H1 (cell line): ENCODE data around the gene PTGIS. TPM values are rescaled to one million over a fixed set of nuclear protein-coding genes. Genes with fewer than 3 reads are reported as not detected.
A peak's percentile ranks its signal among the peaks of the same experiment; 100 is the strongest.

ENCODE experiments used
- CTCF ChIA-PET: fragments of 300-600 bp; sonication (Branson Sonifier 250); formaldehyde crosslinking; loops from one replicate; lab custom pipeline; 2021; ENCODE audit not compliant: partially characterized antibody; lab: Charles Lee
- POLR2A ChIA-PET: fragments of 300-600 bp; sonication (Branson Sonifier 250); formaldehyde crosslinking; loops from one replicate; lab custom pipeline; 2021; ENCODE audit warnings: inconsistent platforms; ENCODE audit not compliant: partially characterized antibody; lab: Charles Lee
- DNase-seq, 2 experiments: peaks; one replicate each; pipeline versions ENCODE4 v3.0.0 to v3.0.0-alpha.2; 2010 to 2022; ENCODE audit warnings: low spot score in 2 of 2, low read depth in 1 of 2, mixed read lengths in 1 of 2
- FAIRE-seq: peaks from 2 replicates; lab custom pipeline; 2011; peaks lifted over from hg19 to GRCh38; lab: Jason Lieb, UNC
- H2AFZ ChIP-seq: 2 replicates; pipeline ENCODE4 v1.8.1; 2012; ENCODE audit warnings: low read length, inconsistent platforms
- H2AK5ac ChIP-seq: 2 replicates; pipeline ENCODE4 v1.6.1; 2013; ENCODE audit warnings: low read depth, low read length
- H2BK120ac ChIP-seq: replicated peaks from 2 replicates; pipeline ENCODE3; 2013; ENCODE audit warnings: low read depth, low read length, inconsistent platforms
- H2BK12ac ChIP-seq: 2 replicates; pipeline ENCODE4 v1.6.1; 2013; ENCODE audit warnings: low read depth, low read length
- H2BK15ac ChIP-seq: 2 replicates; pipeline ENCODE4 v1.6.1; 2013; ENCODE audit warnings: low read length
- H2BK20ac ChIP-seq: 2 replicates; pipeline ENCODE4 v1.6.1; 2013; ENCODE audit warnings: low read length
- H2BK5ac ChIP-seq: 2 replicates; pipeline ENCODE4 v1.6.1; 2013; ENCODE audit warnings: low read depth, low read length
- H3K14ac ChIP-seq: 2 replicates; pipeline ENCODE4 v1.6.1; 2013; ENCODE audit warnings: inconsistent platforms; ENCODE audit not compliant: insufficient read length
- H3K18ac ChIP-seq: 2 replicates; pipeline ENCODE4 v1.6.1; 2013; ENCODE audit warnings: low read length; ENCODE audit errors: extremely low read depth
- H3K23ac ChIP-seq: 2 replicates; pipeline ENCODE4 v1.6.1; 2013; ENCODE audit warnings: inconsistent platforms; ENCODE audit not compliant: insufficient read length
- H3K23me2 ChIP-seq: 2 replicates; pipeline ENCODE4 v1.6.1; 2013; ENCODE audit warnings: low read depth, low read length
- H3K27ac ChIP-seq: 2 replicates; pipeline ENCODE4 v1.6.1; 2011; ENCODE audit warnings: low read depth, low read length, inconsistent platforms
- H3K27me3 ChIP-seq, 4 experiments: replicated peaks in 1 of 4; 1 replicate in 1 of 4; 2 replicates in 3 of 4; pipeline versions ENCODE4 v1.6.1 to v1.8.1; 2011 to 2013; ENCODE audit warnings: low read length in 3 of 4, mild to moderate bottlenecking in 3 of 4, inconsistent platforms in 2 of 4, mixed read lengths in 2 of 4, moderate library complexity in 1 of 4; ENCODE audit not compliant: control insufficient read depth in 3 of 4, insufficient read depth in 3 of 4; ENCODE audit errors: extremely low read depth in 1 of 4
- H3K36me3 ChIP-seq, 4 experiments: 2 replicates each; pipeline versions ENCODE4 v1.6.1 to v1.8.1; 2011 to 2013; ENCODE audit warnings: mild to moderate bottlenecking in 4 of 4, low read length in 3 of 4, moderate library complexity in 2 of 4, control low read depth in 1 of 4, inconsistent platforms in 1 of 4; ENCODE audit not compliant: insufficient read depth in 4 of 4, control insufficient read depth in 2 of 4
- H3K4ac ChIP-seq: replicated peaks from 2 replicates; pipeline ENCODE3; 2013; ENCODE audit warnings: low read length, low read depth, mixed read lengths, inconsistent platforms; ENCODE audit not compliant: insufficient read length
- H3K4me1 ChIP-seq, 4 experiments: replicated peaks in 1 of 4; 1 replicate in 1 of 4; 2 replicates in 3 of 4; pipeline versions ENCODE4 v1.6.1 to v1.8.1; 2011 to 2013; ENCODE audit warnings: low read length in 3 of 4, inconsistent platforms in 2 of 4, mixed read lengths in 1 of 4; ENCODE audit not compliant: insufficient read depth in 4 of 4, control insufficient read depth in 3 of 4
- H3K4me2 ChIP-seq, 2 experiments: 2 replicates each; pipeline versions ENCODE4 v1.6.1 to v1.8.1; 2011 to 2013; ENCODE audit warnings: low read depth in 2 of 2, low read length in 2 of 2, control low read depth in 1 of 2, inconsistent platforms in 1 of 2, mild to moderate bottlenecking in 1 of 2; ENCODE audit not compliant: insufficient read depth in 1 of 2
- H3K4me3 ChIP-seq, 4 experiments: fragments of 200-600, 300-600 bp in 1 of 4; sonication (generic), shearing (Covaris generic), sonication (Bioruptor Twin) in 1 of 4; 2 replicates each; pipeline versions ENCODE4 v1.5.1 to v1.8.1; 2011 to 2016; ENCODE audit warnings: low read length in 4 of 4, low read depth in 3 of 4, control low read depth in 2 of 4, inconsistent platforms in 2 of 4, mild to moderate bottlenecking in 2 of 4, mixed read lengths in 1 of 4, moderate library complexity in 1 of 4; ENCODE audit not compliant: insufficient read depth in 2 of 4; ENCODE audit errors: extremely low read depth in 1 of 4
- H3K56ac ChIP-seq: replicated peaks from 2 replicates; pipeline ENCODE3; 2013; ENCODE audit warnings: low read depth, mild to moderate bottlenecking, mixed read lengths, low read length, inconsistent platforms; ENCODE audit not compliant: insufficient read length
- H3K79me1 ChIP-seq: 2 replicates; pipeline ENCODE4 v1.6.1; 2013; ENCODE audit warnings: low read depth, low read length, control low read depth
- H3K79me2 ChIP-seq, 2 experiments: 2 replicates each; pipeline versions ENCODE4 v1.6.1 to v1.8.1; 2012 to 2013; ENCODE audit warnings: low read length in 2 of 2, mild to moderate bottlenecking in 2 of 2, inconsistent platforms in 1 of 2; ENCODE audit not compliant: insufficient read depth in 2 of 2, control insufficient read depth in 1 of 2
- H3K9ac ChIP-seq, 4 experiments: replicated peaks in 1 of 4; 1 replicate in 1 of 4; 2 replicates in 3 of 4; pipeline versions ENCODE4 v1.6.1 to v1.8.1; 2011 to 2013; ENCODE audit warnings: low read depth in 3 of 4, low read length in 3 of 4, control low read depth in 2 of 4, mild to moderate bottlenecking in 2 of 4, moderate library complexity in 2 of 4, inconsistent platforms in 1 of 4; ENCODE audit errors: extremely low read depth in 1 of 4
- H3K9me3 ChIP-seq, 2 experiments: 2 replicates each; pipeline versions ENCODE4 v1.6.1 to v1.8.1; 2012 to 2013; ENCODE audit warnings: mild to moderate bottlenecking in 2 of 2, moderate library complexity in 2 of 2, control low read depth in 1 of 2, inconsistent platforms in 1 of 2, low read depth in 1 of 2, low read length in 1 of 2, mixed read lengths in 1 of 2; ENCODE audit not compliant: insufficient read depth in 2 of 2
- H4K20me1 ChIP-seq, 2 experiments: replicated peaks in 1 of 2; 2 replicates each; pipeline versions ENCODE3 to v1.8.1; 2011 to 2013; ENCODE audit warnings: inconsistent platforms in 2 of 2, low read length in 2 of 2, mild to moderate bottlenecking in 1 of 2; ENCODE audit not compliant: insufficient read depth in 2 of 2, control insufficient read depth in 1 of 2
- H4K5ac ChIP-seq: 2 replicates; pipeline ENCODE4 v1.6.1; 2013; ENCODE audit warnings: low read length, low read depth, mixed read lengths, inconsistent platforms; ENCODE audit not compliant: insufficient read length
- H4K8ac ChIP-seq: 2 replicates; pipeline ENCODE4 v1.8.0; 2013; ENCODE audit warnings: mild to moderate bottlenecking, moderate library complexity, low read length, inconsistent platforms; ENCODE audit not compliant: insufficient read depth; ENCODE audit errors: extremely low read depth
- H4K91ac ChIP-seq: replicated peaks from 2 replicates; pipeline ENCODE3; 2013; ENCODE audit warnings: low read length, mixed read lengths, inconsistent platforms; ENCODE audit not compliant: insufficient read length
- CTCF ChIP-seq, 3 experiments: IDR thresholded peaks; 1 replicate in 2 of 3; 2 replicates in 1 of 3; pipeline versions ENCODE4 v1.5.1 to v1.6.1; 2011; ENCODE audit warnings: low read length in 3 of 3, mild to moderate bottlenecking in 3 of 3, inconsistent platforms in 2 of 3, low read depth in 1 of 3, moderate library complexity in 1 of 3; ENCODE audit not compliant: insufficient read depth in 1 of 3; ENCODE audit errors: control extremely low read depth in 1 of 3
- HDAC2 ChIP-seq, 2 experiments: fragments of 300-600 bp in 1 of 2; sonication (generic) in 1 of 2; IDR thresholded peaks; 2 replicates each; pipeline ENCODE4 v1.6.1; 2011 to 2012; ENCODE audit warnings: low read depth in 2 of 2, low read length in 2 of 2, mild to moderate bottlenecking in 2 of 2, moderate library complexity in 2 of 2, borderline replicate concordance in 1 of 2, inconsistent platforms in 1 of 2
- KDM1A ChIP-seq: fragments of 200-600, 300-600 bp; sonication (generic); IDR thresholded peaks from 2 replicates; pipeline ENCODE4 v1.7.1; 2016; ENCODE audit warnings: mild to moderate bottlenecking, low read length, borderline replicate concordance
- MAX ChIP-seq: IDR thresholded peaks from 2 replicates; pipeline ENCODE4 v1.6.1; 2012; ENCODE audit warnings: inconsistent platforms
- RAD21 ChIP-seq, 2 experiments: IDR thresholded peaks in 1 of 2; conservative IDR thresholded peaks in 1 of 2; 2 replicates each; pipeline ENCODE4 v1.6.1; 2011; ENCODE audit warnings: low read depth in 2 of 2, low read length in 2 of 2, improper control_type of control experiment in 1 of 2, inconsistent platforms in 1 of 2, mild to moderate bottlenecking in 1 of 2, moderate library complexity in 1 of 2
- RXRA ChIP-seq: IDR thresholded peaks from 2 replicates; pipeline ENCODE4 v1.6.1; 2011; ENCODE audit warnings: low read depth, mild to moderate bottlenecking, low read length, moderate library complexity; ENCODE audit not compliant: insufficient read depth
- SP1 ChIP-seq: IDR thresholded peaks from 2 replicates; pipeline ENCODE4 v1.6.1; 2011; ENCODE audit warnings: low read depth, low read length
- WGBS, 2 experiments: shearing (Covaris generic) in 1 of 2; methylation state at CpG; one replicate each; pipeline versions ENCODE4 v1.1.6 to v1.1.7; 2013 to 2015; ENCODE audit warnings: low lambda C conversion rate in 2 of 2, mixed read lengths in 2 of 2, inconsistent platforms in 1 of 2, low coverage in 1 of 2, missing lambda C conversion rate in 1 of 2; ENCODE audit not compliant: insufficient replicate concordance in 2 of 2, insufficient coverage in 1 of 2, insufficient read length in 1 of 2; ENCODE audit errors: extremely low coverage in 1 of 2, missing lambda C conversion rate in 1 of 2; 5-methylcytosine and 5-hydroxymethylcytosine counted together
- polyA plus RNA-seq, 7 experiments: library from polyadenylated mRNA; depleted of rRNA in 3 of 7; stranded (reverse) in 5 of 7; unstranded in 2 of 7; fragments of >200 nt in 5 of 7; fragments of 200-250 nt in 2 of 7; gene quantifications; 1 replicate in 5 of 7; 2 replicates in 1 of 7; 4 replicates in 1 of 7; pipeline versions ENCODE4 v1.2.1 to v1.2.3, GENCODE V29; 2011 to 2013; ENCODE audit warnings: missing spikeins in 2 of 7, mixed read lengths in 2 of 7
- total RNA-seq: library from RNA; stranded (reverse); fragmentation: NEBNext Ultra II Directional; extraction: Animal tissue kit (Norgen Biotek cat#: 25700); gene quantifications from 2 replicates; pipeline ENCODE4 v1.2.1, GENCODE V29; 2021

Gene PTGIS
- total and polyA plus RNA-seq, 2 of the 8 experiments (the other 6 are each of a cell fraction or from before 2014, with no cell fraction given): 29.9 to 35.5 TPM

GRCh38 chr20:49541733-49542513 lies 26.0 kb downstream of the PTGIS start:
- ChIA-PET CTCF (interaction anchor here (0.6 to 15.7 kb wide), 61 partner anchors 10 to 809 kb away, joined by 3 to 665 read pairs (median 4); partner anchors contain the start of genes B4GALT5 and SPATA2), POLR2A (interaction anchor here (1.4 to 2.0 kb wide), 6 partner anchors 14 to 259 kb away, joined by 3 to 5 read pairs (median 3); no protein-coding TSS in a partner anchor)
- Histone ChIP-seq H2BK12ac (no peak overlapping the region), H3K79me1 (no peaks in the 10 kb centered on the region; the same call in 1 of the 2 replicates), H4K20me1 (peaks cover 0 to 3% of the 10 kb centered on the region in 2 experiments), H2AK5ac (no peak overlapping the region), H3K4me1 (no peaks in the 10 kb centered on the region), H3K4me3 (no peak overlapping the region), H3K27me3 (no peaks in the 10 kb centered on the region), H2AFZ (no peak overlapping the region), H3K14ac (no peak overlapping the region), H3K4ac (no peak overlapping the region), H3K9ac (no peak overlapping the region), H2BK120ac (no peak overlapping the region), H3K27ac (no peak overlapping the region), H3K56ac (no peak overlapping the region), H3K23me2 (no peaks in the 10 kb centered on the region), H3K9me3 (peaks cover 0 to 6% of the 10 kb centered on the region in 2 experiments; a peak in 1 of 4 replicates), H2BK15ac (no peak overlapping the region), H3K36me3 (peaks cover 6 to 44% (median 20%) of the 10 kb centered on the region in 4 experiments; a peak in 5 of 8 replicates), H3K23ac (no peak overlapping the region), H2BK5ac (no peak overlapping the region), H3K4me2 (no peak overlapping the region), H3K79me2 (no peaks in the 10 kb centered on the region), H4K91ac (no peak overlapping the region), H3K18ac (no peak overlapping the region), H2BK20ac (no peak overlapping the region), H4K8ac (no peak overlapping the region), H4K5ac (no peak overlapping the region)
- WGBS, 2 experiments: 60% methylated on average over 18 of the region's 18 CpGs; no CpG with 5 or more reads in 1 of the 2 experiments
- no peak for FAIRE-seq
- DNase-seq: peak in 1 of 2 experiments; percentile 86
- TF ChIP-seq KDM1A (peak; percentile 91; the same call in 1 of the 2 replicates), SP1 (no peak), RXRA (no peak), CTCF (IDR thresholded peaks at IDR 0.05; ENCODE audit: control extremely low read depth in 1 of 3, insufficient read depth in 1 of 3, low read depth in 1 of 3, low read length in 3 of 3) (peak; percentile 60 to 99 (median 90)), HDAC2 (IDR thresholded peaks at IDR 0.05; ENCODE audit: borderline replicate concordance in 1 of 2, low read depth in 2 of 2, low read length in 2 of 2) (peak in 1 of 2 experiments; percentile 91; a peak in 2 of 4 replicates), RAD21 (IDR thresholded peaks at IDR 0.05 in 1 of 2, conservative IDR thresholded peaks at IDR 0.05 in 1 of 2; ENCODE audit: low read depth in 2 of 2, low read length in 2 of 2) (peak; percentile 93 to 94), MAX (peak; percentile 56)
